ENCODE results near the gene NFKBIL1.
A peak's percentile ranks its signal among the peaks of the same experiment; 100 is the strongest.

Gene NFKBIL1

GRCh38 chr6:31576897-31577578, 29.6 kb downstream of the NFKBIL1 start:
- no peak overlapping the region for H3K4me3 ChIP-seq (ENCODE audit: extremely low read depth, insufficient read depth, low read length, poor library complexity, severe bottlenecking)
- WGBS, 2 experiments (ENCODE audit: insufficient coverage in 2 of 2), result 95 to 98% methylated on average over 8 to 18 of the region's 19 CpGs
- no peaks in the 10 kb centered on the region for H3K36me3 ChIP-seq (ENCODE audit: control insufficient read depth, insufficient read depth, low read length)
- peaks cover 15% of the 10 kb centered on the region for H3K4me1 ChIP-seq (ENCODE audit: control insufficient read depth, insufficient read depth, low read length, poor library complexity, severe bottlenecking)
- H3K27ac ChIP-seq (ENCODE audit: low read depth, low read length, severe bottlenecking), result no peak overlapping the region
- H3K9me3 ChIP-seq (ENCODE audit: control insufficient read depth, low read length), result no peaks in the 10 kb centered on the region

DNA sequence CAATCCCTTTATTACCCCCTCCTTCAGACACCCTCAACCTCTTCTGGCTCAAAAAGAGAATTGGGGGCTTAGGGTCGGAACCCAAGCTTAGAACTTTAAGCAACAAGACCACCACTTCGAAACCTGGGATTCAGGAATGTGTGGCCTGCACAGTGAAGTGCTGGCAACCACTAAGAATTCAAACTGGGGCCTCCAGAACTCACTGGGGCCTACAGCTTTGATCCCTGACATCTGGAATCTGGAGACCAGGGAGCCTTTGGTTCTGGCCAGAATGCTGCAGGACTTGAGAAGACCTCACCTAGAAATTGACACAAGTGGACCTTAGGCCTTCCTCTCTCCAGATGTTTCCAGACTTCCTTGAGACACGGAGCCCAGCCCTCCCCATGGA, 30.2 kb downstream of the NFKBIL1 start:
- Histone ChIP-seq H3K36me3 (ENCODE audit: control insufficient read depth, insufficient read depth, low read length) (no peaks in the 10 kb centered on the region), H3K4me3 (ENCODE audit: extremely low read depth, insufficient read depth, low read length, poor library complexity, severe bottlenecking) (no peak overlapping the region), H3K4me1 (ENCODE audit: control insufficient read depth, insufficient read depth, low read length, poor library complexity, severe bottlenecking) (peaks cover 16% of the 10 kb centered on the region), H3K9me3 (ENCODE audit: control insufficient read depth, low read length) (no peaks in the 10 kb centered on the region), H3K27ac (ENCODE audit: low read depth, low read length, severe bottlenecking) (no peak overlapping the region)
- 96 to 100% methylated on average over 2 of the region's 3 CpGs for WGBS, 2 experiments (ENCODE audit: insufficient coverage in 2 of 2)

DNA sequence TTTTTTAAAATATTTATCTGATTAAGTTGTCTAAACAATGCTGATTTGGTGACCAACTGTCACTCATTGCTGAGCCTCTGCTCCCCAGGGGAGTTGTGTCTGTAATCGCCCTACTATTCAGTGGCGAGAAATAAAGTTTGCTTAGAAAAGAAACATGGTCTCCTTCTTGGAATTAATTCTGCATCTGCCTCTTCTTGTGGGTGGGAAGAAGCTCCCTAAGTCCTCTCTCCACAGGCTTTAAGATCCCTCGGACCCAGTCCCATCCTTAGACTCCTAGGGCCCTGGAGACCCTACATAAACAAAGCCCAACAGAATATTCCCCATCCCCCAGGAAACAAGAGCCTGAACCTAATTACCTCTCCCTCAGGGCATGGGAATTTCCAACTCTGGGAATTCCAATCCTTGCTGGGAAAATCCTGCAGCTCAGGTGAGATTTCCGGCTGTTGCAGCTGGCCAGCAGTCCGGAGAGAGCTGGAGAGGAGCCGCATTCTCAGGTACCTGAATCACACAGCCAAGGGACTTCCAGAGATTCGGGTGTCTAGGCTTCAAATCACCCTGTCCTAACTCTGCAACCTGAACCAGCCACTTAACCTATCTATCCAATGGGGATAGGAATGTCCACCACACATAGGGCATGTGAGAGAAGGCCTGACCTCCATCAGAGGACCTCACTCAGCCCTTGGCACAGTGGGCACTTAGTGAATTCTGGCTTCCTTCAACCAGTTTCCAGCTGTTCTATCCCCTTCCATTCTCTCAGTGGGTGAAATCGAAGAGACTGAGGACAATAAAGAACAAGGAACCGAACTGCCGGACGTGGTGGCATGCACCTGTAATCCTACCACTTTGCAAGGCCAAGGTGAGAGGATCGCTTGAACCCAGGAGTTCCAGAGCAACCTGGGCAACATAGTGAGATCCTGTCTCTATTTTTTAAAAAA, 31.0 kb downstream of the NFKBIL1 start:
- Histone ChIP-seq H3K4me1 (ENCODE audit: control insufficient read depth, insufficient read depth, low read length, poor library complexity, severe bottlenecking) (peaks cover 15% of the 10 kb centered on the region), H3K27ac (ENCODE audit: low read depth, low read length, severe bottlenecking) (no peak overlapping the region), H3K36me3 (ENCODE audit: control insufficient read depth, insufficient read depth, low read length) (no peaks in the 10 kb centered on the region), H3K9me3 (ENCODE audit: control insufficient read depth, low read length) (no peaks in the 10 kb centered on the region), H3K4me3 (ENCODE audit: extremely low read depth, insufficient read depth, low read length, poor library complexity, severe bottlenecking) (no peak overlapping the region)
- 88 to 91% methylated on average over 9 to 11 of the region's 12 CpGs for WGBS, 2 experiments (ENCODE audit: insufficient coverage in 2 of 2)

- WGBS, 2 experiments (ENCODE audit: insufficient coverage in 2 of 2), result 95 to 96% methylated on average over 3 of the region's 3 CpGs
- peaks cover 14% of the 10 kb centered on the region for H3K4me1 ChIP-seq (ENCODE audit: control insufficient read depth, insufficient read depth, low read length, poor library complexity, severe bottlenecking)
- H3K27ac ChIP-seq (ENCODE audit: low read depth, low read length, severe bottlenecking), result no peak overlapping the region
- no peak overlapping the region for H3K4me3 ChIP-seq (ENCODE audit: extremely low read depth, insufficient read depth, low read length, poor library complexity, severe bottlenecking)
- no peaks in the 10 kb centered on the region for H3K36me3 ChIP-seq (ENCODE audit: control insufficient read depth, insufficient read depth, low read length)
- H3K9me3 ChIP-seq (ENCODE audit: control insufficient read depth, low read length), result no peaks in the 10 kb centered on the region
These were observed 31.7 kb downstream of the NFKBIL1 start for GRCh38 chr6:31579119-31579505.

GRCh38 chr6:31579546-31580437, 32.4 kb downstream of the NFKBIL1 start:
- Histone ChIP-seq H3K27ac (ENCODE audit: low read depth, low read length, severe bottlenecking) (no peak overlapping the region), H3K4me3 (ENCODE audit: extremely low read depth, insufficient read depth, low read length, poor library complexity, severe bottlenecking) (no peak overlapping the region), H3K4me1 (ENCODE audit: control insufficient read depth, insufficient read depth, low read length, poor library complexity, severe bottlenecking) (peaks cover 14% of the 10 kb centered on the region), H3K9me3 (ENCODE audit: control insufficient read depth, low read length) (no peaks in the 10 kb centered on the region), H3K36me3 (ENCODE audit: control insufficient read depth, insufficient read depth, low read length) (no peaks in the 10 kb centered on the region)
- 84 to 100% methylated on average over 4 of the region's 8 CpGs for WGBS, 2 experiments (ENCODE audit: insufficient coverage in 2 of 2)

GRCh38 chr6:31580438-31580740, 33.0 kb downstream of the NFKBIL1 start:
- Histone ChIP-seq H3K4me3 (ENCODE audit: extremely low read depth, insufficient read depth, low read length, poor library complexity, severe bottlenecking) (peak overlapping the region; percentile 70), H3K36me3 (ENCODE audit: control insufficient read depth, insufficient read depth, low read length) (no peaks in the 10 kb centered on the region), H3K4me1 (ENCODE audit: control insufficient read depth, insufficient read depth, low read length, poor library complexity, severe bottlenecking) (peaks cover 14% of the 10 kb centered on the region), H3K9me3 (ENCODE audit: control insufficient read depth, low read length) (no peaks in the 10 kb centered on the region), H3K27ac (ENCODE audit: low read depth, low read length, severe bottlenecking) (no peak overlapping the region)
- WGBS, 2 experiments (ENCODE audit: insufficient coverage in 2 of 2), result 76 to 96% methylated on average over 8 to 11 of the region's 11 CpGs

GRCh38 chr6:31580807-31581433, 33.5 kb downstream of the NFKBIL1 start:
- H3K27ac ChIP-seq (ENCODE audit: low read depth, low read length, severe bottlenecking), result no peak overlapping the region
- H3K4me1 ChIP-seq (ENCODE audit: control insufficient read depth, insufficient read depth, low read length, poor library complexity, severe bottlenecking), result peaks cover 15% of the 10 kb centered on the region
- no peaks in the 10 kb centered on the region for H3K36me3 ChIP-seq (ENCODE audit: control insufficient read depth, insufficient read depth, low read length)
- no peaks in the 10 kb centered on the region for H3K9me3 ChIP-seq (ENCODE audit: control insufficient read depth, low read length)
- WGBS, 2 experiments (ENCODE audit: insufficient coverage in 2 of 2), result 1% methylated on average over 50 to 56 of the region's 62 CpGs
- H3K4me3 ChIP-seq (ENCODE audit: extremely low read depth, insufficient read depth, low read length, poor library complexity, severe bottlenecking), result peak overlapping the region; percentile 70

DNA sequence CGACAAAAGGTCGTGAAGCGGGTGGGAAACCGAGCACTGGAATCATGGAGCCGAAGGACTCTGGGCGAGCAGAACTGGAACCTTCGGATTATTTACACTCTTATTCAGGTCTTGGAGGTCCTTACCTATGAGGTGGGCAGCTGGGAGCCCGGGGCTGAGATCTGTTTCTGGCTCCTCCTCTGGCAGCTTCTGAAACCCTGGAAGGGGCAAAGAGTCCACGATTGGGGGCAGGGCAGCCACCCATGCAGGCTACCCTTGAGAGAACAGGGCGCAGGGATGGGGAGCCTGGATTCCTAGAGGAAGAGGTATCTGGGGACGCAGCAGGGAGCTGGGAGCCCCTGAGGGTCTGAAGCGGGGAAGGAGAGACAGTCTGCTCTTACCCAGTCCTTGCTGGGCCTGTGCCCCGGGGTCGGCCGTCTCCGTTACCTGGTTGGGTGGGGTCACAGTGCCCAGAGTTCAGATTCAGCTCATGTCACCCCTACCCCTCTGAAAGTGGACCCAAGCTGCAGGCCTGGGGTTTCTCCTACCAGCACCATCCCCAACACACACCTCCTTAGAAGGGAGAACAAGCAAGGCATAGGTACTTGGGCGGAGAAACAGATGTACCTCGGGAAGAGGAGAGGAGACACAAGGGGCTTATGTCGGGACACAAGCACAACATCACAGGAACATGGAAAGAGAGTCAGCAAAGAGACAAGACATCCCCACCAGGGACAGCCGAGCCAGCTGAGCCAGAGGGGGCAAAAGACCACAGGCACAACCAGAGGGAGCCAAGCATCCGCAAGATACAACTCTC, 34.2 kb downstream of the NFKBIL1 start:
- H3K9me3 ChIP-seq (ENCODE audit: control insufficient read depth, low read length), result no peaks in the 10 kb centered on the region
- WGBS, 2 experiments (ENCODE audit: insufficient coverage in 2 of 2), result 27 to 38% methylated on average over 13 to 19 of the region's 21 CpGs
- no peak overlapping the region for H3K27ac ChIP-seq (ENCODE audit: low read depth, low read length, severe bottlenecking)
- no peaks in the 10 kb centered on the region for H3K36me3 ChIP-seq (ENCODE audit: control insufficient read depth, insufficient read depth, low read length)
- peak overlapping the region; percentile 70 for H3K4me3 ChIP-seq (ENCODE audit: extremely low read depth, insufficient read depth, low read length, poor library complexity, severe bottlenecking)
- H3K4me1 ChIP-seq (ENCODE audit: control insufficient read depth, insufficient read depth, low read length, poor library complexity, severe bottlenecking), result peaks cover 15% of the 10 kb centered on the region

DNA sequence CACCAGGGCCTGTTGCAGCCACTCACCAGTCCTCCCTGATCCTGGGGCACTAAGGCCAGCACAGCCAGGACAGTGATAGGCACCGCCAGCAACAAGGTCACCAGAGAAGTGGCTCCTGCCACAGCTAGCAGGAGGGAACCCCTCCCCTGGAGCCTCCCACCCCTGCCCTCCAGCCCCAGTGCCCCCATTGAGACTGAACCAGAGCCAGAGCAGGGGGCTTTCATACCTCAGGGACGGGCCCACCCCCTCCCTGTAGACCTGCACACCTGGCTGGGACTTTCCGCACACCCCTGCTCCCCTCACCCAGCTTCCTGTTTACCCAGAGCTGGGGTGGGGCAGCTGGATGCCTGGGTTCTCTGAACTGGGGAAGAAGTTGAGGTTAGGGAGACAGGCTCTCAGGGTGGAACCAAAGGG, 34.8 kb downstream of the NFKBIL1 start, which contains the start of gene LTB:
Gene LTB (minus strand): TSS at position 195 of the 414 bp plus-strand sequence. CDS start 7 bp downstream, at position 188.
- H3K4me3 ChIP-seq (ENCODE audit: extremely low read depth, insufficient read depth, low read length, poor library complexity, severe bottlenecking), result peak within 1 kb of the TSS; percentile 70
- no peak within 1 kb of the TSS for H3K27ac ChIP-seq (ENCODE audit: low read depth, low read length, severe bottlenecking)

More for the DNA sequence above, 34.8 kb downstream of the NFKBIL1 start, which contains the start of gene LTB:
- H3K36me3 ChIP-seq (ENCODE audit: control insufficient read depth, insufficient read depth, low read length), result no peaks in the 10 kb centered on the region
- peaks cover 15% of the 10 kb centered on the region for H3K4me1 ChIP-seq (ENCODE audit: control insufficient read depth, insufficient read depth, low read length, poor library complexity, severe bottlenecking)
- WGBS, 2 experiments (ENCODE audit: insufficient coverage in 2 of 2), result 69 to 100% methylated on average over 1 to 2 of the region's 3 CpGs
- H3K9me3 ChIP-seq (ENCODE audit: control insufficient read depth, low read length), result no peaks in the 10 kb centered on the region

Data from mesodermal cell (in vitro differentiated cells).